HL-60 (cell line): Measurements from ENCODE around the gene MYO9B.

Source experiments
- DNase-seq, 2 experiments: peaks; one replicate each; pipeline ENCODE4 v3.0.0-alpha.2; 2010 to 2020; ENCODE audit warnings: low read depth in 1 of 2, low spot score in 1 of 2
- H3K27ac ChIP-seq: fragments of 250-450 bp; sonication (Bioruptor Pico); replicated peaks from 2 replicates; pipeline ENCODE4 v1.5.1; 2020; ENCODE audit warnings: mild to moderate bottlenecking, moderate library complexity
- H3K27me3 ChIP-seq: fragments of 250-450 bp; sonication (Bioruptor Pico); 2 replicates; pipeline ENCODE4 v1.5.1; 2021; ENCODE audit warnings: mild to moderate bottlenecking, moderate library complexity; ENCODE audit not compliant: insufficient read depth, poor library complexity, severe bottlenecking
- H3K4me3 ChIP-seq: replicated peaks from 2 replicates; pipeline ENCODE4 v1.5.1; 2011; ENCODE audit warnings: mild to moderate bottlenecking, control low read depth, low read length; ENCODE audit not compliant: insufficient read depth
- GABPA ChIP-seq: IDR thresholded peaks from 2 replicates; pipeline ENCODE4 v1.6.1; 2012; ENCODE audit warnings: low read depth
- POLR2AphosphoS5 ChIP-seq: IDR thresholded peaks from 2 replicates; pipeline ENCODE4 v1.6.1; 2012; ENCODE audit warnings: low read depth
- SPI1 ChIP-seq: IDR thresholded peaks from 2 replicates; pipeline ENCODE4 v1.6.1; 2012; ENCODE audit warnings: low read depth, mild to moderate bottlenecking, borderline replicate concordance
- TF ChIP-seq, protein P1 (sequence below): IDR thresholded peaks from 2 replicates; pipeline ENCODE4 v1.6.1; 2012; ENCODE audit warnings: low read depth; ENCODE audit not compliant: insufficient replicate concordance
- TF ChIP-seq, protein P2 (sequence below): IDR thresholded peaks from one replicate; pipeline ENCODE4 v1.5.1; 2011; ENCODE audit warnings: low read length, control low read depth, inconsistent platforms; ENCODE audit not compliant: insufficient read depth

Gene MYO9B

DNA sequence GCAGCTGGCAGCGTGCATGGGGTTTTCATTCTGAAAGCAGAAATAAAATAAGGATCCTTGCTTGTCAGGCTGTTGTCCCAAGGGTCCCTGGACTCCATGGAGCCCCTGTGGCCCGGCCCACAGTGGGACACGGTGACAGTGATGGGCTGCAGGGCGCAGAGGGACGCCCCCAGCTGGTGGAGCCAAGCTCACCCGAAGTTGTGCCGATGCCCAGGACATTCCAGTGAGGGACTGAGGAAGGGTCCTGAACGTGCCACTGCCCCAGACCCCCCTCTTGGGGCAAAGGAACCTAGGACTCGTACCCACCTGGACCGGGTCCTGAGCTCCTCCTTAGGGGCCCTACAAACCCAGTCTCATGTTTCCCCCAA, 35.0 kb downstream of the MYO9B start:
- H3K27ac ChIP-seq = peak overlapping the region; percentile 76
- no peaks in the 10 kb centered on the region for H3K27me3 ChIP-seq
- DNase-seq = no peak
- no peak overlapping the region for H3K4me3 ChIP-seq
- TF ChIP-seq, protein P1, sequence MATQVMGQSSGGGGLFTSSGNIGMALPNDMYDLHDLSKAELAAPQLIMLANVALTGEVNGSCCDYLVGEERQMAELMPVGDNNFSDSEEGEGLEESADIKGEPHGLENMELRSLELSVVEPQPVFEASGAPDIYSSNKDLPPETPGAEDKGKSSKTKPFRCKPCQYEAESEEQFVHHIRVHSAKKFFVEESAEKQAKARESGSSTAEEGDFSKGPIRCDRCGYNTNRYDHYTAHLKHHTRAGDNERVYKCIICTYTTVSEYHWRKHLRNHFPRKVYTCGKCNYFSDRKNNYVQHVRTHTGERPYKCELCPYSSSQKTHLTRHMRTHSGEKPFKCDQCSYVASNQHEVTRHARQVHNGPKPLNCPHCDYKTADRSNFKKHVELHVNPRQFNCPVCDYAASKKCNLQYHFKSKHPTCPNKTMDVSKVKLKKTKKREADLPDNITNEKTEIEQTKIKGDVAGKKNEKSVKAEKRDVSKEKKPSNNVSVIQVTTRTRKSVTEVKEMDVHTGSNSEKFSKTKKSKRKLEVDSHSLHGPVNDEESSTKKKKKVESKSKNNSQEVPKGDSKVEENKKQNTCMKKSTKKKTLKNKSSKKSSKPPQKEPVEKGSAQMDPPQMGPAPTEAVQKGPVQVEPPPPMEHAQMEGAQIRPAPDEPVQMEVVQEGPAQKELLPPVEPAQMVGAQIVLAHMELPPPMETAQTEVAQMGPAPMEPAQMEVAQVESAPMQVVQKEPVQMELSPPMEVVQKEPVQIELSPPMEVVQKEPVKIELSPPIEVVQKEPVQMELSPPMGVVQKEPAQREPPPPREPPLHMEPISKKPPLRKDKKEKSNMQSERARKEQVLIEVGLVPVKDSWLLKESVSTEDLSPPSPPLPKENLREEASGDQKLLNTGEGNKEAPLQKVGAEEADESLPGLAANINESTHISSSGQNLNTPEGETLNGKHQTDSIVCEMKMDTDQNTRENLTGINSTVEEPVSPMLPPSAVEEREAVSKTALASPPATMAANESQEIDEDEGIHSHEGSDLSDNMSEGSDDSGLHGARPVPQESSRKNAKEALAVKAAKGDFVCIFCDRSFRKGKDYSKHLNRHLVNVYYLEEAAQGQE = no peak
- TF ChIP-seq, protein P2, sequence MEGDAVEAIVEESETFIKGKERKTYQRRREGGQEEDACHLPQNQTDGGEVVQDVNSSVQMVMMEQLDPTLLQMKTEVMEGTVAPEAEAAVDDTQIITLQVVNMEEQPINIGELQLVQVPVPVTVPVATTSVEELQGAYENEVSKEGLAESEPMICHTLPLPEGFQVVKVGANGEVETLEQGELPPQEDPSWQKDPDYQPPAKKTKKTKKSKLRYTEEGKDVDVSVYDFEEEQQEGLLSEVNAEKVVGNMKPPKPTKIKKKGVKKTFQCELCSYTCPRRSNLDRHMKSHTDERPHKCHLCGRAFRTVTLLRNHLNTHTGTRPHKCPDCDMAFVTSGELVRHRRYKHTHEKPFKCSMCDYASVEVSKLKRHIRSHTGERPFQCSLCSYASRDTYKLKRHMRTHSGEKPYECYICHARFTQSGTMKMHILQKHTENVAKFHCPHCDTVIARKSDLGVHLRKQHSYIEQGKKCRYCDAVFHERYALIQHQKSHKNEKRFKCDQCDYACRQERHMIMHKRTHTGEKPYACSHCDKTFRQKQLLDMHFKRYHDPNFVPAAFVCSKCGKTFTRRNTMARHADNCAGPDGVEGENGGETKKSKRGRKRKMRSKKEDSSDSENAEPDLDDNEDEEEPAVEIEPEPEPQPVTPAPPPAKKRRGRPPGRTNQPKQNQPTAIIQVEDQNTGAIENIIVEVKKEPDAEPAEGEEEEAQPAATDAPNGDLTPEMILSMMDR = no peak
- TF ChIP-seq POLR2AphosphoS5 (no peak), GABPA (no peak), SPI1 (no peak)

DNA sequence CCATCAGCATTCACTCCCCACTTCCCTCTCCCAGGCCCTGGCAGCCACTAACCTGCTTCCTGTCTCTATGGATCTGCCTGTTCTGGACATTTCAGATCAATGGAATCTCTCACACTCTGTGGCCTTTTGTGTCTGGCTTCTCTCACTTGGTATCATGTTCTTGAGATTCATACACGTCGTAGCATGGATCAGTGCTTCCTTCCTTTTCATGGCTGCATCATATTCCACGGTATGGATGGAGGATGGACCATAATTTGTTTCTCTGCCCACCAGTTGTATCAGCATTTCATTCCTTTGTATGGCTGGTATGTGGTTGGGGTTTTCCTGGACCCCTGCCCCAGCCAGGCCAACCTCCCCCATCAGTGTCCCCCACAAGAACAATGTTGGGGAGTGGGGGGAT, 36.2 kb downstream of the MYO9B start:
- no peak overlapping the region for H3K4me3 ChIP-seq
- no peak for DNase-seq
- H3K27me3 ChIP-seq = no peaks in the 10 kb centered on the region
- TF ChIP-seq, protein P1 = no peak
- TF ChIP-seq GABPA = no peak
- TF ChIP-seq, protein P2 = no peak
- TF ChIP-seq POLR2AphosphoS5 = no peak
- no peak for TF ChIP-seq SPI1
- no peak overlapping the region for H3K27ac ChIP-seq

DNA sequence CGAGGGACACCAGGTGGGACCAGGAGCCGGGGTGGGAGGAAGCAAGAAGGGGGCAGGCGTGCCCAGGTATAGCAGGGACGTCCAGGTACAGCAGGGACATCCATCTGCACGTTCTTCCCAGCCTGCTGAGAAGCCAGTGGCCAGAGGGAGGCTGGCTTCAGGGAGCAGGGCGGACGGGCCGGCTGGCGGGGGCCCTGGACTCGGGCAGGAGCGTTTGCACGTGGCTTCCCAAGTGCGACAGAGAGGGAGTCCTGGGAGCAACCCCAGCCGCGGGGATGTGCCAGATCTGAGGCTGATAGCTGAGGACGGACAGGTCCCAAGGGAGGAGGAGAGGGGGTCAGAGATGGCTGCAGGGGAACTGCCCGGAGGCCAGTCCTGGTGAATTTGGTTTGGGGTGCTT, 36.7 kb downstream of the MYO9B start:
- no peak overlapping the region for H3K4me3 ChIP-seq
- no peak for TF ChIP-seq GABPA
- no peak for TF ChIP-seq POLR2AphosphoS5
- TF ChIP-seq, protein P2 = no peak
- no peak for TF ChIP-seq SPI1
- TF ChIP-seq, protein P1 = no peak
- no peaks in the 10 kb centered on the region for H3K27me3 ChIP-seq
- DNase-seq = no peak
- peak overlapping the region; percentile 46 for H3K27ac ChIP-seq
